Body of pancreas (tissue), 4 donors: ENCODE results near the gene ANGPTL2.

ENCODE experiments used
- CTCF ChIP-seq, 7 experiments: fragments of 450-650 bp in 4 of 7; fragments of 200-600 bp in 3 of 7; sonication (generic) in 3 of 7; IDR thresholded peaks; one replicate each; pipeline ENCODE4 v1.5.1; 2016 to 2019; ENCODE audit warnings: antibody characterized with exemption in 7 of 7
- POLR2A ChIP-seq, 3 donors: fragments of 450-650 bp; IDR thresholded peaks; one replicate each; pipeline ENCODE4 v1.6.1; 2016; ENCODE audit warnings: antibody characterized with exemption in 3 of 3, mild to moderate bottlenecking in 2 of 3

GRCh38 chr9:127112056-127112455 lies 10.4 kb downstream of the ANGPTL2 start:
- TF ChIP-seq CTCF (IDR thresholded peaks at IDR 0.05) (no peak), POLR2A (IDR thresholded peaks at IDR 0.05) (no peak)
